Measurements from ENCODE around the gene PACRG. TPM values are rescaled to one million over a fixed set of nuclear protein-coding genes. Genes with fewer than 3 reads are reported as not detected.

Gene PACRG
- total RNA-seq, 2 donors from 2014 or later, result not detected

DNA sequence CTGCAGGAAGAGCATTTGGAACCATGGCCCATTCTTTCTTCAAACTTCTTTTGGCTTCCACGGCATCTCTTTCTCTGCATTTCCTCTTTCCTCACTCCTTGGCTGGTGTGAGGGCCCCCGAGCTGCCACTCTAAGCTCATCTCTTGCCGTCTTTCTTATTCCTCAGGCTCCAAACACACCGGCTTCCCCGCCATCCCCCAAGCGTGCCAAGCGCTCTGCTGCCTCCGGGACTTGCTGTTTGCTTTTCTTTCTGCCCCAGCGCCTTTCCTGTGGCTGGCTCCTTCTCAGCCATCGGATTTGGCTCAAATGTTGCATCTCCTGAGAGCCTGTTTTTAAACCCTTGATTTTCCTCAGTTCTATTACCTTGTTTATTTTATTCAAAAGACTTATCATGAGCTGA lies 172.7 kb downstream of the PACRG start:
- H3K27ac Mint-ChIP-seq, result no peak overlapping the region
- peaks cover 0 to 5% of the 10 kb centered on the region in 2 donors for H3K36me3 Mint-ChIP-seq (ENCODE audit: insufficient read depth in 2 of 2)
- DNase-seq, result no peak
- no peak for ATAC-seq (replicated peaks in 1 of 2)
- H3K4me1 Mint-ChIP-seq (ENCODE audit: low read depth), result no peaks in the 10 kb centered on the region
- H3K27me3 Mint-ChIP-seq (ENCODE audit: low read depth), result peaks cover 5% of the 10 kb centered on the region
- peaks cover 0 to 15% of the 10 kb centered on the region in 2 donors for H3K9me3 Mint-ChIP-seq
- no peak overlapping the region for H3K4me3 Mint-ChIP-seq

DNA sequence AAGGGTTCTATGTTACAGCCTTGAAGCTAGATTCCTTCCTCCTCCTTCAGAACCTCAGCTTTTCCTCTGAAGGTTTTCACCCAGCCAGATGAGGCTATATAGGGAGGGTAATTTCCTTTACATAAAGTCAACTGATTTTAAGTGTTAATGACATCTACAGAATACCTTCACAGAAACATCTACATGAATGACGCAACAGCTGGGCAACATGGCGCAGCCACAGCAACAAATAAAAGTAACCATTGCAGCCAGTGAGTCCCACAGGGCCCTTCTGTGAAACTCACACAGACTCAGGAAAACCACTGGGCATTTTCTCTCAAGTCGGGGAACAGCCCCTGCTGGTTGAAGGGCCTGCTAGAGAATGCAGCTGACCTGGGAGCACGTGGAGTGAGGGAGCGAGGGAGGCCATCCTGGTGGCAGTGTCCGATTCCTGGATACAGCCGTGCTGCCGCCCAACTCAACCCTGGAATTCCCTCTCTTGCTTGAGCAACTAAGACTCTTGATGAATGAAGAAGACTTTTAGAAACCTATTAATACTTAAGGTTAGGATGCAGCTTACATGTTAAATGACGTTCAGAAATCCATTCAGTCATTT lies 176.4 kb downstream of the PACRG start:
- no peak for ATAC-seq (replicated peaks in 1 of 2)
- H3K4me3 Mint-ChIP-seq, result no peak overlapping the region
- H3K36me3 Mint-ChIP-seq (ENCODE audit: insufficient read depth in 2 of 2), result peaks cover 0 to 3% of the 10 kb centered on the region in 2 donors
- H3K27me3 Mint-ChIP-seq (ENCODE audit: low read depth), result peaks cover 5% of the 10 kb centered on the region
- no peaks in the 10 kb centered on the region for H3K4me1 Mint-ChIP-seq (ENCODE audit: low read depth)
- no peak for DNase-seq
- H3K27ac Mint-ChIP-seq, result no peak overlapping the region
- peaks cover 2 to 9% of the 10 kb centered on the region in 2 donors for H3K9me3 Mint-ChIP-seq

GRCh38 chr6:162906479-162906878 lies 178.7 kb downstream of the PACRG start:
- no peaks in the 10 kb centered on the region for H3K4me1 Mint-ChIP-seq (ENCODE audit: low read depth)
- peaks cover 5% of the 10 kb centered on the region for H3K27me3 Mint-ChIP-seq (ENCODE audit: low read depth)
- no peak for ATAC-seq (replicated peaks in 1 of 2)
- no peak overlapping the region for H3K27ac Mint-ChIP-seq
- H3K4me3 Mint-ChIP-seq, result no peak overlapping the region
- H3K9me3 Mint-ChIP-seq, result peaks cover 0 to 2% of the 10 kb centered on the region in 2 donors
- DNase-seq, result no peak
- no peaks in the 10 kb centered on the region for H3K36me3 Mint-ChIP-seq (ENCODE audit: insufficient read depth in 2 of 2)

- no peak for ATAC-seq (replicated peaks in 1 of 2)
Measured at GRCh38 chr6:162907876-162908481, 180.2 kb downstream of the PACRG start.

GRCh38 chr6:162913206-162913605 lies 185.4 kb downstream of the PACRG start:
- Mint-ChIP-seq H3K36me3 (ENCODE audit: insufficient read depth in 2 of 2) (no peaks in the 10 kb centered on the region), H3K4me1 (ENCODE audit: low read depth) (no peaks in the 10 kb centered on the region)
- no peak for ATAC-seq (replicated peaks in 1 of 2)

More at GRCh38 chr6:162907876-162908481, 180.2 kb downstream of the PACRG start:
- Mint-ChIP-seq H3K27me3 (ENCODE audit: low read depth) (peaks cover 5% of the 10 kb centered on the region), H3K4me3 (no peak overlapping the region), H3K27ac (no peak overlapping the region), H3K4me1 (ENCODE audit: low read depth) (no peaks in the 10 kb centered on the region), H3K36me3 (ENCODE audit: insufficient read depth in 2 of 2) (no peaks in the 10 kb centered on the region), H3K9me3 (peaks cover 0 to 2% of the 10 kb centered on the region in 2 donors)
- no peak for DNase-seq

GRCh38 chr6:162917506-162917905 lies 189.7 kb downstream of the PACRG start:
- DNase-seq (no peak), ATAC-seq (replicated peaks in 1 of 2) (no peak)
- Mint-ChIP-seq H3K4me1 (ENCODE audit: low read depth) (no peaks in the 10 kb centered on the region), H3K27me3 (ENCODE audit: low read depth) (no peaks in the 10 kb centered on the region), H3K4me3 (no peak overlapping the region), H3K36me3 (ENCODE audit: insufficient read depth in 2 of 2) (no peaks in the 10 kb centered on the region), H3K9me3 (peaks cover 0 to 6% of the 10 kb centered on the region in 2 donors), H3K27ac (no peak overlapping the region)

More at GRCh38 chr6:162913206-162913605, 185.4 kb downstream of the PACRG start:
- no peaks in the 10 kb centered on the region for H3K27me3 Mint-ChIP-seq (ENCODE audit: low read depth)
- H3K27ac Mint-ChIP-seq, result no peak overlapping the region
- DNase-seq, result no peak
- no peak overlapping the region for H3K4me3 Mint-ChIP-seq
- H3K9me3 Mint-ChIP-seq, result peaks cover 0 to 6% of the 10 kb centered on the region in 2 donors

DNA sequence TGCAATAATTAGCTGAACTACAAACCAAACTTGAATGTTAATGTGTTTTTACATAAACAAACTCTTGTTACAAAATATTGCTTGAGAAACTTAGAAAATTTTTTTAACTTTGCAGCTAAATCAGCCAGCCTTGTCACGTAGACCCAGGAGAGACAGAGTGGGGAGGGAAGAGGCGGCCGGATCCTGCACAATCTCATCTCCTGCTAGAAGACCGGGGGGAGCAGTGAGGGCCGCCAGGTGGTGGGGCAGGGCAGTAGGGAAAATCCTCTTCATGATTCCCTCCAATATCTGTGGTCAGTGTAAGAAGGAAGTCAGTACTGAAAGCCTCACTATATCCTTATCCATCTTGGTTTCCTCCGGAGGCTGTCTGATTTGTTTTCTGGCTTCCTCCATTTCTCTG lies 193.3 kb downstream of the PACRG start:
- Mint-ChIP-seq H3K27me3 (ENCODE audit: low read depth) (no peaks in the 10 kb centered on the region), H3K36me3 (ENCODE audit: insufficient read depth in 2 of 2) (no peaks in the 10 kb centered on the region), H3K9me3 (peaks cover 9 to 10% of the 10 kb centered on the region in 2 donors), H3K4me1 (ENCODE audit: low read depth) (no peaks in the 10 kb centered on the region), H3K27ac (no peak overlapping the region), H3K4me3 (no peak overlapping the region)
- DNase-seq (no peak), ATAC-seq (replicated peaks in 1 of 2) (no peak)

- Mint-ChIP-seq H3K27ac (no peak overlapping the region), H3K27me3 (ENCODE audit: low read depth) (no peaks in the 10 kb centered on the region), H3K4me1 (ENCODE audit: low read depth) (no peaks in the 10 kb centered on the region), H3K4me3 (no peak overlapping the region), H3K9me3 (peaks cover 7 to 9% of the 10 kb centered on the region in 2 donors), H3K36me3 (ENCODE audit: insufficient read depth in 2 of 2) (peaks cover 0 to 1% of the 10 kb centered on the region in 2 donors)
- DNase-seq, result no peak
- no peak for ATAC-seq (replicated peaks in 1 of 2)
Measured at GRCh38 chr6:162921510-162922040, 193.8 kb downstream of the PACRG start.

- Mint-ChIP-seq H3K27ac (no peak overlapping the region), H3K27me3 (ENCODE audit: low read depth) (no peaks in the 10 kb centered on the region), H3K9me3 (peaks cover 9 to 11% of the 10 kb centered on the region in 2 donors)
Measured at GRCh38 chr6:162922563-162923166, 194.9 kb downstream of the PACRG start.

DNA sequence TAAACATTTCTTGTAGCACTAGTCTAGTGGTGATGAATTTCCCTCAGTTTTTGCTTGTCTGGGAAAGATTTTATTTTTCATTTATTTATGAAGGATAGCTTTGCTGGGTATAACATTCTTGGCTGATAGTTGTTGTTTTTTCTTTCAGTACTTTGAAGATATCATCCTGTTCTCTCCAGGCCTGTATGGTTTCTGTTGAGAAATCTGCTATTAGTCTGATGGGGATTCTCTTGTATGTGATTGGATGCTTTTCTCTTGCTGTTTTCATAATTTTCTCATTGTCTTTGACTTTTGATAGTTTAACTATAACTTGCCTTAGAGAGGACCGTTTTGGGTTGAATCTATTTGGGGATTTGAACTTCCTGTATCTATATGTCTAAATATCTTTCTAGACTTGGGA lies 207.1 kb downstream of the PACRG start:
- peaks cover 5 to 13% of the 10 kb centered on the region in 2 donors for H3K36me3 Mint-ChIP-seq (ENCODE audit: insufficient read depth in 2 of 2)
- no peak overlapping the region for H3K4me3 Mint-ChIP-seq
- no peak for DNase-seq
- peaks cover 14% of the 10 kb centered on the region in 2 donors for H3K9me3 Mint-ChIP-seq
- ATAC-seq (replicated peaks in 1 of 2), result no peak
- no peaks in the 10 kb centered on the region for H3K27me3 Mint-ChIP-seq (ENCODE audit: low read depth)
- no peak overlapping the region for H3K27ac Mint-ChIP-seq
- no peaks in the 10 kb centered on the region for H3K4me1 Mint-ChIP-seq (ENCODE audit: low read depth)

More at GRCh38 chr6:162922563-162923166, 194.9 kb downstream of the PACRG start:
- no peak overlapping the region for H3K4me3 Mint-ChIP-seq
- H3K36me3 Mint-ChIP-seq (ENCODE audit: insufficient read depth in 2 of 2), result peaks cover 0 to 1% of the 10 kb centered on the region in 2 donors
- H3K4me1 Mint-ChIP-seq (ENCODE audit: low read depth), result no peaks in the 10 kb centered on the region
- ATAC-seq (replicated peaks in 1 of 2) (no peak), DNase-seq (no peak)

GRCh38 chr6:162940426-162940825 lies 212.7 kb downstream of the PACRG start:
- ATAC-seq (replicated peaks in 1 of 2) (no peak), DNase-seq (no peak)
- Mint-ChIP-seq H3K27ac (no peak overlapping the region), H3K36me3 (ENCODE audit: insufficient read depth in 2 of 2) (peaks cover 2 to 7% of the 10 kb centered on the region in 2 donors), H3K9me3 (peaks cover 16 to 17% of the 10 kb centered on the region in 2 donors), H3K4me3 (no peak overlapping the region), H3K27me3 (ENCODE audit: low read depth) (no peaks in the 10 kb centered on the region), H3K4me1 (ENCODE audit: low read depth) (no peaks in the 10 kb centered on the region)

- Mint-ChIP-seq H3K4me1 (ENCODE audit: low read depth) (no peaks in the 10 kb centered on the region), H3K9me3 (peaks cover 15 to 17% of the 10 kb centered on the region in 2 donors), H3K27me3 (ENCODE audit: low read depth) (no peaks in the 10 kb centered on the region), H3K4me3 (no peak overlapping the region), H3K36me3 (ENCODE audit: insufficient read depth in 2 of 2) (peaks cover 2 to 4% of the 10 kb centered on the region in 2 donors), H3K27ac (no peak overlapping the region)
- ATAC-seq (replicated peaks in 1 of 2), result no peak
- no peak for DNase-seq
Measured at GRCh38 chr6:162941128-162941527, 213.4 kb downstream of the PACRG start.

- no peaks in the 10 kb centered on the region for H3K4me1 Mint-ChIP-seq (ENCODE audit: low read depth)
- H3K36me3 Mint-ChIP-seq (ENCODE audit: insufficient read depth in 2 of 2), result peaks cover 2 to 4% of the 10 kb centered on the region in 2 donors
- H3K27ac Mint-ChIP-seq, result no peak overlapping the region
- no peaks in the 10 kb centered on the region for H3K27me3 Mint-ChIP-seq (ENCODE audit: low read depth)
- peaks cover 14 to 17% of the 10 kb centered on the region in 2 donors for H3K9me3 Mint-ChIP-seq
- H3K4me3 Mint-ChIP-seq, result no peak overlapping the region
- DNase-seq (no peak), ATAC-seq (replicated peaks in 1 of 2) (no peak)
Measured at GRCh38 chr6:162942866-162943265, 215.1 kb downstream of the PACRG start.
